ENCODE measurements around the gene RRBP1. TPM values are rescaled to one million over a fixed set of nuclear protein-coding genes. Genes with fewer than 3 reads are reported as not detected.

The RRBP1 gene
- total RNA-seq, 6 experiments from 2014 or later, result 273 to 331 (median 317) TPM

DNA sequence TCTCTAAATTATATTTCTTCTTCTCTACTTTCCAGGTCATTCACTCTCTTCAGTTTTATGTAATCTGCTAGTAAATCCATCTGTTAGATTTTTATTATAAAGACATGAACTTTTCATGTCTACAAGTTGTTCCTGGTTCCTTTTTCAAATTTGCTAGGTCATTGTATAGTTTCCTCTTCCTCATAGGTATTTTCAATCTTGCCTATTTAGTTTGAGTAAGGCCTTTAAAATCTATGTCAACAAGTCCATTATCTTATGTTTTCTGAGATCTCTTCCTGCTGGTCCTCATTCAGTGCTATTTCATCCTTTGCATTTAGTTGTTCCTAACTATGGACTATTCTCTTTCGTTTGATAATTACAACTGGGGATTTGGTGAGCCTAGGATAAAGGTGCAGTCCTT is 11.0 kb downstream of the RRBP1 start:
- Mint-ChIP-seq H3K4me1 (ENCODE audit: low read depth) (peaks cover 95% of the 10 kb centered on the region), H3K36me3 (ENCODE audit: low read depth) (peaks cover 73% of the 10 kb centered on the region), H3K9me3 (no peaks in the 10 kb centered on the region), H3K27me3 (ENCODE audit: insufficient read depth) (peaks cover 1% of the 10 kb centered on the region), H3K27ac (peak overlapping the region; percentile 25), H3K4me3 (no peak overlapping the region; the same call in 1 of the 2 replicates)
- DNase-seq, result no peak
- TF ChIP-seq, protein P1, sequence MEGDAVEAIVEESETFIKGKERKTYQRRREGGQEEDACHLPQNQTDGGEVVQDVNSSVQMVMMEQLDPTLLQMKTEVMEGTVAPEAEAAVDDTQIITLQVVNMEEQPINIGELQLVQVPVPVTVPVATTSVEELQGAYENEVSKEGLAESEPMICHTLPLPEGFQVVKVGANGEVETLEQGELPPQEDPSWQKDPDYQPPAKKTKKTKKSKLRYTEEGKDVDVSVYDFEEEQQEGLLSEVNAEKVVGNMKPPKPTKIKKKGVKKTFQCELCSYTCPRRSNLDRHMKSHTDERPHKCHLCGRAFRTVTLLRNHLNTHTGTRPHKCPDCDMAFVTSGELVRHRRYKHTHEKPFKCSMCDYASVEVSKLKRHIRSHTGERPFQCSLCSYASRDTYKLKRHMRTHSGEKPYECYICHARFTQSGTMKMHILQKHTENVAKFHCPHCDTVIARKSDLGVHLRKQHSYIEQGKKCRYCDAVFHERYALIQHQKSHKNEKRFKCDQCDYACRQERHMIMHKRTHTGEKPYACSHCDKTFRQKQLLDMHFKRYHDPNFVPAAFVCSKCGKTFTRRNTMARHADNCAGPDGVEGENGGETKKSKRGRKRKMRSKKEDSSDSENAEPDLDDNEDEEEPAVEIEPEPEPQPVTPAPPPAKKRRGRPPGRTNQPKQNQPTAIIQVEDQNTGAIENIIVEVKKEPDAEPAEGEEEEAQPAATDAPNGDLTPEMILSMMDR (IDR thresholded peaks at IDR 0.05), result no peak

DNA sequence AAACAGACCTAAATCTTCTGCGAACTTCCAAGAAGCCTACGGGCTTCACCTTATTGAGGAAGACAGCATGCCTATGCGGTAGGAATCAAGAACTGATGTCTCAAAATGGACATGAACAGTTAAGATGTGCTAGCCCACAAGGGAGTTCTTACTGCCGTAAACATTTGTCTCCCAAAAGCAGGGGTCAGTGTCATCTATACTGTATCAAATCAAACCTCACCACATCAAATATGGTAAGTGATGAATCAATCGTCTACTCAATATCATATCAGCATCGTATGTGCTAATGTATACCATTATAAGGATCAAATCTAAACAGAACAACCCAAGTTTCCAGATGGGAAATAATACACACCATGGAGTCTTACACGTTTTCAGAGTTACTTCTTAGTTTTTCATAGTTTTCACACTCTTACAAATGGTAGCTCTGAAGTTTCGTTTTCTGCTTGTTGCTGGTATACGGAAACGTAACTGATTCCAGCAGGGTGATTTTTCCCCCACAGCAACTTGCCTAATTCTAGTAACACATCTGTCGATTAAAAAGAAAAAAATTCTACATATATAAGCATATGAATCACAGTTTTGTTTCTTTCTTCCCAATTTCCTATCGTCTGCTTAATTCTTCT is 12.6 kb downstream of the RRBP1 start:
- Mint-ChIP-seq H3K36me3 (ENCODE audit: low read depth) (peaks cover 62% of the 10 kb centered on the region), H3K4me1 (ENCODE audit: low read depth) (peaks cover 95% of the 10 kb centered on the region), H3K4me3 (no peak overlapping the region), H3K27me3 (ENCODE audit: insufficient read depth) (peaks cover 1% of the 10 kb centered on the region), H3K9me3 (no peaks in the 10 kb centered on the region), H3K27ac (no peak overlapping the region)
- TF ChIP-seq, protein P1 (IDR thresholded peaks at IDR 0.05), result no peak
- no peak for DNase-seq

DNA sequence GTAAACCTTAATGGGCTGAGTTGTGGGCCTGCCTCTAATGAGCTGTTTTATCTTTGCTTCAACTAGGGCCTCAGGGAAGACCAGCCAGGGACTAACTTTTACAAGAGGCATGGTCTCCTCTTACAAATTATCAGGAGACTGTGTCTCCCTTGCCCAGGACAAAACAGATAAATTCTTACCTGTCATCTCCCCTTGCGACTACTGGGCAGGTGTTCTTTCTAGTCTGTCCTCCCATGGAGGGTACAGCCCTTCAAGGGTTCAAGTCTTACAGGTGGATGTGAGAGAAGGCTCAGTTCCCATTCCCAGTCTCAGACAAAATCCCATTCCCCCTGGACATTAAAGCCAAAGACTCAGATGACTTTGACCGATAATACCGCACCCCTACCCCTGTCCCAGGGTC is 13.6 kb downstream of the RRBP1 start:
- Mint-ChIP-seq H3K36me3 (ENCODE audit: low read depth) (peaks cover 62% of the 10 kb centered on the region), H3K27me3 (ENCODE audit: insufficient read depth) (peaks cover 1% of the 10 kb centered on the region), H3K27ac (peak overlapping the region; percentile 39; the same call in 1 of the 2 replicates), H3K4me3 (no peak overlapping the region), H3K4me1 (ENCODE audit: low read depth) (peaks cover 95% of the 10 kb centered on the region), H3K9me3 (no peaks in the 10 kb centered on the region)
- DNase-seq, result no peak
- TF ChIP-seq, protein P1 (IDR thresholded peaks at IDR 0.05), result no peak

DNA sequence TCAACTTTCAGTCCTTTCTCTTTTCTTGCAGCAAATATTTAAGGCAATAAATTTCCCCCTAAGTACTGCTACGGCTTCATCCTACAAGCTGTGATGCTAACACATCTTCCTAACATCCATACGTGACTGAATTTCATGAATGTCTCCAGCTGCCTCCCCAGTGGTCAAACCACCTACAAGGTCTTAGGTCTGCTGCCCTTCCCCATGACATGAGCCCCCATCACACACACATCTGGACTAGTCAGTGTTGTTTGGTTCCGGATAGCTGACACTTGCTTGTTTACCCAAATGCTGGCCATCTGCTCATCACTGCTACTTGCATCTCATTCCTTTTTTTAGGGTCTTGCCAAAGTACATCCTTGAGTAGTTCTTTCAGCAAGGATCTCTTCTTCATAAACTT is 14.6 kb downstream of the RRBP1 start:
- Mint-ChIP-seq H3K9me3 (no peaks in the 10 kb centered on the region), H3K4me3 (no peak overlapping the region), H3K27me3 (ENCODE audit: insufficient read depth) (peaks cover 1% of the 10 kb centered on the region), H3K36me3 (ENCODE audit: low read depth) (peaks cover 57% of the 10 kb centered on the region), H3K4me1 (ENCODE audit: low read depth) (peaks cover 99% of the 10 kb centered on the region), H3K27ac (peak overlapping the region; percentile 67)
- DNase-seq, result no peak
- TF ChIP-seq, protein P1 (IDR thresholded peaks at IDR 0.05), result no peak

DNA sequence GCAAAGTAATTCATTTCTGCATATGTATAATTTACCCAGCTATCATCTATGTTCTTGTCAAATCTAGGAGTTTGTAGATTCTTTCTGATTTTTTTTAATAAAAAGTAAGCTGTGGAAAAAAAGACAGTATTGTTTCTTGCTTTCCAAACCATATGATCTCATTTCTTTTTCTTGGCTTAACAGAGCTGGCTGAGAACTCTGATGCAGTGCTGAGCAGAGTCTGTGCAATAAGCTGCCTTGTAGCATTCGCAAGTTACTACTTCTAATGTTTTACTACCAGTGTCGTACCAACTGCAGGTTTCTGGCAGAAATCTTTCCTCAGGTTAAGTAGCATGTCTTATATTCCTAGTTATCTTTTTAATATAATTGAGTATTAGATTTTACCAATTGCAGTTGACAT is 15.6 kb downstream of the RRBP1 start:
- peaks cover 99% of the 10 kb centered on the region for H3K4me1 Mint-ChIP-seq (ENCODE audit: low read depth)
- peaks cover 3% of the 10 kb centered on the region for H3K27me3 Mint-ChIP-seq (ENCODE audit: insufficient read depth)
- no peak for DNase-seq

More for the DNA sequence above, 15.6 kb downstream of the RRBP1 start:
- H3K36me3 Mint-ChIP-seq (ENCODE audit: low read depth), result peaks cover 52% of the 10 kb centered on the region
- peak overlapping the region; percentile 47 for H3K27ac Mint-ChIP-seq
- no peaks in the 10 kb centered on the region for H3K9me3 Mint-ChIP-seq
- TF ChIP-seq, protein P1 (IDR thresholded peaks at IDR 0.05), result no peak
- no peak overlapping the region for H3K4me3 Mint-ChIP-seq

Measured in HFFc6 (cell line).